LNCAP (cell line): ENCODE measurements around the gene TENT4B.

Experiments used
- CTCF ChIP-seq: fragments of 450-650 bp; IDR thresholded peaks from 2 replicates; pipeline ENCODE4 v1.5.1; 2017; ENCODE audit warnings: mild to moderate bottlenecking

TENT4B gene

GRCh38 chr16:50210266-50211038, 57.3 kb downstream of the TENT4B start:
- TF ChIP-seq CTCF, result peak; percentile 77

- peak; percentile 67 for TF ChIP-seq CTCF
These were observed 60.9 kb downstream of the TENT4B start for GRCh38 chr16:50213939-50214519.

- no peak for TF ChIP-seq CTCF
These were observed 62.6 kb downstream of the TENT4B start for GRCh38 chr16:50215680-50216079.

- no peak for TF ChIP-seq CTCF
These were observed 63.1 kb downstream of the TENT4B start for GRCh38 chr16:50216231-50216630.

GRCh38 chr16:50219402-50219975, 66.4 kb downstream of the TENT4B start:
- TF ChIP-seq CTCF, result no peak

GRCh38 chr16:50224286-50224685, 71.2 kb downstream of the TENT4B start:
- TF ChIP-seq CTCF, result no peak

GRCh38 chr16:50227120-50227519, 74.0 kb downstream of the TENT4B start:
- TF ChIP-seq CTCF, result no peak
